DND-41 (cell line): Measurements from ENCODE around the gene ACSS3.

Experiments
- EZH2 ChIP-seq: IDR thresholded peaks from 3 replicates; pipeline ENCODE4 v1.6.1; 2012; ENCODE audit warnings: borderline replicate concordance, low read depth, mild to moderate bottlenecking, moderate library complexity, low read length, inconsistent platforms; ENCODE audit not compliant: severe bottlenecking
- TF ChIP-seq, protein P1 (sequence below): IDR thresholded peaks from 2 replicates; pipeline ENCODE4 v1.5.1; 2012; ENCODE audit warnings: borderline replicate concordance, low read length, moderate library complexity, mild to moderate bottlenecking; ENCODE audit not compliant: poor library complexity, severe bottlenecking; ENCODE audit errors: extremely low read depth

DNA sequence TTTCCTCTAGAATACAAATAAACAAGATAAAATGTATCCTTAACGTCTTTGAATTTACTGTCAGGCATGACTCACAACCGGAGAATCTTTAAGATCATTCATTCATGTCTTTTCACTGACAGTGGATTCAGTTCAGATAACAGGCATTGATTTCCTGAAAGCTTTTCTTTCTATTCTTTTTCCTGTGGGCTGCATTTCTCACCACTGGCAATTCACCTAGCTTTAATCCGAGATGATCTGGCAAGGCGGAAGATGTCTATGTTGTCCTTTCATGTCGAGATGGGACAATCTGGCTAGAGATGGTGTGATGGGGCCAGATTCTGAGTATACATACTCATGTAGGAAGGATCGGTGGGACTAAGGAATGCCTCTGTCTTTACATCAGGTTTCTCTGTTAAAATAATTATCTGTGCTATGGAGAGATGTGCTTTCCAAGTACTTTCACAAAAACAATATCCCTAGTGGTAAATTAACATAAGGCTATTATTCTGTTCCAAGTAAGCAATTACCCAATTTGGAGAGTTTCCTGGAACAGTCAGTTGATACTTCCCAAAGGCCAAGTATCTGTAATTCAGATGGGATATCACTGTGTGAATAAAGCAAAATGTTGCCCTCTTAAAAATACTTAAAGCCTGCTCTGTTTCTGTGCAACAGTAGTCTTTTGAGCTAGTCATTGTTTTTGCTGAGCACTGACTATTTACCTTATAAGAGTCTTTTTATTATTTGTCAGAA lies 17.8 kb downstream of the ACSS3 start:
- TF ChIP-seq, protein P1, sequence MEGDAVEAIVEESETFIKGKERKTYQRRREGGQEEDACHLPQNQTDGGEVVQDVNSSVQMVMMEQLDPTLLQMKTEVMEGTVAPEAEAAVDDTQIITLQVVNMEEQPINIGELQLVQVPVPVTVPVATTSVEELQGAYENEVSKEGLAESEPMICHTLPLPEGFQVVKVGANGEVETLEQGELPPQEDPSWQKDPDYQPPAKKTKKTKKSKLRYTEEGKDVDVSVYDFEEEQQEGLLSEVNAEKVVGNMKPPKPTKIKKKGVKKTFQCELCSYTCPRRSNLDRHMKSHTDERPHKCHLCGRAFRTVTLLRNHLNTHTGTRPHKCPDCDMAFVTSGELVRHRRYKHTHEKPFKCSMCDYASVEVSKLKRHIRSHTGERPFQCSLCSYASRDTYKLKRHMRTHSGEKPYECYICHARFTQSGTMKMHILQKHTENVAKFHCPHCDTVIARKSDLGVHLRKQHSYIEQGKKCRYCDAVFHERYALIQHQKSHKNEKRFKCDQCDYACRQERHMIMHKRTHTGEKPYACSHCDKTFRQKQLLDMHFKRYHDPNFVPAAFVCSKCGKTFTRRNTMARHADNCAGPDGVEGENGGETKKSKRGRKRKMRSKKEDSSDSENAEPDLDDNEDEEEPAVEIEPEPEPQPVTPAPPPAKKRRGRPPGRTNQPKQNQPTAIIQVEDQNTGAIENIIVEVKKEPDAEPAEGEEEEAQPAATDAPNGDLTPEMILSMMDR, result no peak
- TF ChIP-seq EZH2, result no peak
